GM15510 (cell line): ENCODE measurements around the gene PEAR1.

Experiments used
- POLR2A ChIP-seq: IDR thresholded peaks from 3 replicates; pipeline ENCODE4 v1.6.1; 2011; ENCODE audit warnings: borderline replicate concordance; ENCODE audit not compliant: insufficient read length; ENCODE audit errors: extremely low read depth

Gene PEAR1

DNA sequence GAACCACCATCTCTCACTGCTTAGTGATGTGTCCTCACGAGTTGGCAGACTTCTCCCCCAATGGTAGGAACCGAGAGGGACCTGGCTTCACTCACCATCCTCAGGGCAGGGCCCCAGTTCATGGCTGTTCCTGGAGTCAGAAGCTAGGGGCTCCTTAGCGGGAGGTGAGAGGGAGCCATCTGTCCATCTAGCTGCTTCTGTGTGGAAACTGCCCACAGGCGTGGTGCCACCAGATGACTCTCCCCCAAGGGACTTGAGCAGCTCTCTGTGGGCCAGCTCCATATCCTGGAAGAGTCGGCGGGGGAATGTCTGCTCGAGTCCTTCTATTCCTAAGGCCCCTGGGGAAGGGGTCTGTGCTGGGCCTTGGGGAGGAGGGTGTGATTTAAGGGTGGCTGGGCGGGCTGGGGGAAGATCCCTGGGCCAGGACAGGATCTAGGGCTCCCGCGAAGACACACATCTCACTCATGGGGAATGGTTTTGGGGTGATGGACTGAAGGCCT is 43.3 kb downstream of the PEAR1 start:
- no peak for TF ChIP-seq POLR2A

DNA sequence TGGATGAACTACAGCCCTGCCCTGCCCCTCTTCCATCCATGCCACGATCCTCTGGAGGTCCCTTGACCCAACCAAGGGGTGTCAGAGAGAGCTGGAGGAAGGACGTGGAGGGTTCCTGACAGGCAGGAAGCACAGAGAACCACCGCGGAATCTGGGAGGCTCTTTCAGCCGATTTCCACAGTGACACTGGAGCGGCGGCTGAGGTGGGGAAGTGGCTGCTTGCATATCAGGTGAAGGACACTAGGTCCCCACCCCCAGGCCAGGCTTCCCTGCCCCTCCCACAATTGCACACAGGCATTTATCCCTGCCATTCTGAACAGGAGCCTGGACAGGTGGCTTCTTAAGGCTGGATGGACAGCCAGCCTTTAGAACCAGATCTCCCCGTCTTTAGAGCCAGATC is 44.4 kb downstream of the PEAR1 start:
- no peak for TF ChIP-seq POLR2A

DNA sequence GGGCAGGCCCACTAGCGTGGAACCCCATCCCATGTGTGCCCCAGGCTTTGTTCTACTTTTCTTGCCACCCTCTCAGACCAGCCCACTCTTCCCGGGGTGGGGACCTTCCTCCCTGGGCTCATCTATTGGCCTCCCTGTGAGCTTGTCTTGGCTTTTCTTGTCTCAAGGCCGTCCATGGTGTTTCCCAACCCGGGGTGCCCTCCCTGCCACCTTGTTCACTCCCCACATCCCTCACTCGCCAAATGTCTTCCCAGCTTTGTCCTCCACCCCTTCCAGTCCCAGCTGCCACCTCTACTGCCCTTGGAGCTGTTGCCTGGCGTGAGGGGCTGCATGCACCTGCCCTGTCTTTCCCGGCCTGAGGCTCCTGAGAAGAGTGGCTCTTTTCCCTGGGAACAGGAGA is 45.3 kb downstream of the PEAR1 start:
- TF ChIP-seq POLR2A, result no peak

DNA sequence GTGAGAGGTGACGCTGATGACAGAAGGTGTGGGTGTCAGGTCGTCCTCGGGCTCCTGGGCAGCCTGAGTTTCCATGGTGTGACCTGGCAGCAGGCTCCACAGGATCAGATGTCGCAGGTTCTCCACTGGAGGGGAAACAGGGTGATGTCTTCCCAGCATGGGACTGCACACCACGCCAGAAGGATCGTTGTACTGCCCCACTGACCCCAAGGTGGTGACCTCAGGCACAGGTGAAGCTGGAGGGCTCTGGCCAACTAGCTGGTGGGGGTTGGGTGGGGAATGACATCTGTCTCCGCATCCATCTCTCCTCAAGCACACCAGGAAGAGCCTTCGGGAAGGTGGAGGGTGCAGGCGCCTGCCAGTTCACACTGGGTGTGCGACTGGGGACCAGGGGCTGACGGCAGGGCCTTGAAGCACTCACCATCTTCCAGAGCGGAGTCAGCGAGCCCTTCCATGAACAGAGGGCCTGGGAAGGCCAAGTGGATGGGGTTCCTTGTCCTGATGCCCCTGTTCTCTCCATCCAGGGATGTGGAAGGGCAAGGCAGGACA is 46.3 kb downstream of the PEAR1 start:
- TF ChIP-seq POLR2A, result no peak

DNA sequence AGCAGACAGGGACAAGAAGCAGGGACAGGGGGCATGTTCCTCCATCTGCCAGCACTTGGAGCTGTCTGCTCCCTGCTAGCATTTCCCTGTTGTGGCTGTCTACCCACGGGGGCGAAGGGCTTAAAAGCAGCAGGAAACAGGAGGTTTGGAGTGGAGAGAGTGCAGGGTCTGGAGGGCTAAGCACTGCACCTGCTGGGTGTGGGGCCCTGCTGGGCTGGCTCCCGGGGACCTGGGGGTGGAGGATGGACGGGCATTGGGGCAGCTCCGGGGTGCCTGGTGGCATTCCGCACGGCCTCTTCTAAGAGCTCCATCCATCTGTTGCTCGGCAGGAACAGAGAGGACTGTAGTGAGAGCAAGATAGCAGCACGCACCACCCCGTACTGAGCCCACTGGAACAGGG is 48.2 kb downstream of the PEAR1 start:
- TF ChIP-seq POLR2A, result no peak

DNA sequence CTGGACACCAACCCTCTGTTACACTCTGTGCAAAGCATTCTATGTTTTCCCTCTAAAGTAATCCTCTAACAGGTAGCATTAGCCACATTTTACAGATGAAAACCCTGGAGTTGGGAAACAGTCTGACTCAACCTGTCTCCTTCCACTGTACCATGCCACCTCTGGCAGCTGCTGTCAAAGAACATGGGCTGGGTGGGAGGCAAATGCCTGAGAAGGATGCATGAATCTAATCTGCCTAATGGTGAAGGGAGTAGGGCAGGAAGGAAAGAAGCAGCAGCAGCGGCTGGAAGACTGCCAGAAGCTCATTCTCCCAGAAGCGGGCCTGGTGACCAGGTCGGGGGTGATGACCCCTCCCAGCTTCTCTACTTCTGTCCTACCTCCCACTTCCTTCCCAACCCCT is 48.7 kb downstream of the PEAR1 start:
- TF ChIP-seq POLR2A, result no peak

DNA sequence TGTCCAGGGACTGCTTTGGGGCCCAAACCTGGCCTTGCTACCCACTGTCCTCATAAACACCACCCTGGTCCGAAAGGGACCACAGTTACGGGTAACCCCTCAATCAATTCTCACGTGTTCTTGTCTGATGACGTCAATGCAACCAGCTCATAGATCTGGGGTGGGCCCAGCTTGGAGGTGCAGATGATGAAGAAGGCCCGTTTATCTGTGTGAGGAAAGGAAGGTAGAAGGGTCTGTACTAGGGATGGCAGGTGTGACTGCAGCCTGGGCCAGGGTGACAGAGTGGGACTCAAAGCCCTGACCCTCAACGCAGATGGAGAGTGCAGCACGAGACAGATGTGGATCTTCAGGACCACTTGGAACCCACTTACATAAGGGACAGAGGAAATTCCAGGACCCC is 49.1 kb downstream of the PEAR1 start:
- no peak for TF ChIP-seq POLR2A

DNA sequence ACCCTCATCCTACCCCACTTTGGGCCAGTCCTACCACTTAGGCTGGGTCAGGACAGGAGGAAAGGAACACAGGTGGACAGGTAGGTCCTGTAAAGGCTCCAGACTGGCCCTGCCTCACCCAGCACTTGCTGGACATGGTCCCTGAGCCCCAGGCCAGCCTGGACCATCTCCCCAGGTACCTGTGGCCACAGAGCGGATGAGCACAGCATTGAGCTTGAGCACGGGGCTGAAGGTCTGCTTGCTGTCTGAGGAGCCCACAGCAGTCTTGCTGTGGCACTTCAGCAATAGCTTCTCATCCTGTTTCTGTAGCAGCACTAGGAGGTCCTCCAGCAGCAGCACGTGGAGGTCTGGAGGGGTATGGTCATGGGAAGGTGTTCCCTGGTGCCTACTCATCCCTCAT is 50.2 kb downstream of the PEAR1 start:
- TF ChIP-seq POLR2A, result no peak

DNA sequence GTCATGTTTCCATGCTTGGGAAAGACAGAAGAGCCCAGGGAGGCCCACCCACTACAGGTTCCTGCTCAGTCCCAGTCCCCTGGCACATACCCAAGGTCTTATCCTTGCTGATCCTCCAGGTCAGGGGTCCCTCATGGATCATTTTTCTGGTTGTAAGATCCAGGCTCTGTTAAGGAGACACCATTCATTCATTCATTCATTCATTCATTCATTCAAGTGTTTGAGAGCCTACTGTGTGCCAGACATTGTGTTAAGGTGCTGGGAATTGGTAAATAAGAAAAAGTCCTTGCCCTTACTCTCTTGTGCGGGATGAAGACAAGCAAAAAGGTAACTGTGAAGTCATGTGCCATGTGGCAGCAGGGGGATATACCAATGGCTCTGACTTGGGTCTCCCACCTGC is 50.8 kb downstream of the PEAR1 start:
- no peak for TF ChIP-seq POLR2A

DNA sequence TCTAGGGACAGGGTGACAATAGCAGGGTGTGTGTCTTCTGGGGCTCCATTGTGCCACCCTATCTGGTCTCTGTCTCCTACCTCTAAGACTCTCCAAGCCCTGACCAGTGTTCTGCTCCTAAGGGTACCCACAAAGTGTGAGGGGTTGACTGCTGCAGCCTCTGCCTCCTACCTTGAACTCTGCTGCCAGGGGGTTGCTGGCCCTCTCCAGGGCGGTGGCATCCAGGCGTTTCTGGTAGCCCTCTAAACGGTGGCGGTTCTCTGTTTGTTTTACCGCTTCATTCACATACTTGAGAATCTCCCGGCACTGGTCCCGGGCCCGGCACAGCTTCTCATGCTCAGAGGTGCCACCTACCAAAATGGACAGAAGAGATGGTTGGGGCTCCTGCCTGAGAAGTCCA is 51.3 kb downstream of the PEAR1 start:
- no peak for TF ChIP-seq POLR2A

DNA sequence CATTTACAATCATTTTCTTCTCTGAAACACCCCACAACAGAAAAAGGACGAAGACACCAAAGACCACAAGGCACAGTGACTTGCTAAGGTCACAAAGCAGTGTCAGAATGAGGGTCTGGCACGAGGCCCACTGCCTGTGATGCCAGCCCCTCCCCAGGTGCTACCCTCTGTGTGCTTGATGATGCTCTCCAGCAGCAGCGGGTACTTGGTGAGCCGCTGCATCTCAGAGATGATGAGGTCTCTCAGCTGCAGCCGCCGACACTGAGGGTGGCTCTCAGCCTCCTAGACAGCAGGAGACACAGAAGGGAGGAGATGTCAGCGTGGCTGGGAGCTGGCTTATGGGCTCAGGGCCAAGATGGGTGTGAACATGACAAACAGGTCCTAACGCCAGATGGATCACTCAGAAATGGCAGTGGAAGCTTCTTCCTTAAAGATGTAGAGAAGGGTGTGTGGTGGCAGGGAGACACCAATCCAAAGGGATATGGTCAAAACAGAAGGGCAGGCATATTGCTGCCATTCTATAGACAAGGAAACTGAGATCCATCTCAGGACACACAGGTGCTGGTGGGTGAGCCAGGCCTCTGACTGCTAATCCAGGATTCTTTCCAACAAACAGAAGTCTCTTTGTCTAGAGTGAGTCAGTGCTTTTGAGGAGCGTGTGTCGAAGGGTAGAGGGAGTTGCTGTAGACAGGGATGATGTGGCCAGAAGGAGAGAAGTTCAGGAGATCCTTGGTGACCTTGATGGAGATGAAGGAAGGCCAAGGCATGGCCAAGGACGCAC is 52.6 kb downstream of the PEAR1 start:
- TF ChIP-seq POLR2A, result no peak

DNA sequence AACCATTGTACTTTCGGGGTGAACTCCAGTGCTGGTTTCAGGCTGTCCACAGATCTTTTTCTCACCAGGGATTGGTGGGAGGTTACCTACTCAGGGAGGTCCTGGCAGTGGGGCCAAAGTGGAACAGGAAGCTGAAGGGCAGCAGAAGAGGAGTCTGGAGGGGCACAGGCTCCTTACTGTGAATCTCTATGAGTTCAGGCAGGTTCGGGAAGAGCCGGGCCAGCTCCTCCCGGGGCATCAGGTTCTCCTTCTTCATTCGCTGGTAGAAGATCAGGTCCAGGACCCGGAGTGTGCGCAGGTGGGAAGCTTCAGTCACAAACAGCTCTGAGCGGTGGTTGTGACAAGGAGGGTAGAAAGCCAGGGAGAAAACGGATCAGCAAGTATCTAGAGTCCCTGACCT is 53.6 kb downstream of the PEAR1 start:
- no peak for TF ChIP-seq POLR2A

DNA sequence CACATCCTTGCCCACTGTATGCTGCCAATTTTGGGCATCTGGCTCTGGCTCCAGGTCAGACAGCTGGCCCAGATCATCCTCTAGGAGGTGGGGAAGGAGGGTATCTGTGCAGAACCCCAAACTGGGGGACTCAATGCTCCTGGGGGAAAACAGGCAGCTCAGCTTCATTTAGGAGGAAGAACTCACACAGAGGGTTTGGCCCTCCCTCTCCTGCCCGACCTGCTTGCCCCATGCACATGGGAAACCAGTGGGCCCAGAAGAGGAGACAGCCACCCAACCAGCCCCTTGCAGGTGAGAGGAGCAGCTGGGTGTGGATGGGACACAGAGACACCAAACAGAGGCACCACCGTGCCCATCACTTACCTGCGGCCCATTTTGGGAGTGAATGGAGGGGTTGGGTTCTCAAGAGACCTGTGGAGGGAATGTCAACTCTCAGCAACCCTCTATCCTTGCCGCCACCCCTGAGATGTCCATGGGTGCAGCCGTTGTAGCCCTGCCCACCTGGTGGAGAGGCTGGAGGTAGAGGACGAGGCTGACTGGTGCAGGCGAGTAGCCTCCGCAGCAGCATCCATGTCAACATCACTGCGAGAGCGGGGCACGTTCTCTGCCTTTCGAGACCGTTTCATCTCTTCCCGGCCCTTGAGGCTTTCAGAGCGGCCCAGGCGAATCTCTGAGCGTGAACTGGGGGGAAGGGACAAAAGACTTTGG is 54.5 kb downstream of the PEAR1 start:
- no peak for TF ChIP-seq POLR2A

DNA sequence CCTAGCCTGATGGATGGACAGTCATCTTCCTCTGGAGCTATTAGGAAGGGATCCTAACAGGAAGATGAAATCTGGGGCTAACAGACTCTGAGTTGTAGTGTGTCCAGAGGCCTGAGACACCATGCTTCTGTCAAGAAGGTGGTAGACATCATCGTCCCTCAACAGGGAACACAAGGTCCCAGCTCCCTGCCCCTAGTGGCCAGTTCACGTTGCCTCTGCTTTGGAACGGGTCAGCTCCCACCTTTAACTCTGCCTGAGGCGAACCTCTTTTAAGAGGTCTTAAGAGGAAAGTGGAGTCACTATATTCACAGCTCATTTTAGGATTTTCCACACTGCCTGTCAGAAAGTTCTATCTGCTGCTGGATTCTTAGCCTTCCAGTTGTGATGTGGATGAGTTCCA is 55.2 kb downstream of the PEAR1 start:
- no peak for TF ChIP-seq POLR2A

DNA sequence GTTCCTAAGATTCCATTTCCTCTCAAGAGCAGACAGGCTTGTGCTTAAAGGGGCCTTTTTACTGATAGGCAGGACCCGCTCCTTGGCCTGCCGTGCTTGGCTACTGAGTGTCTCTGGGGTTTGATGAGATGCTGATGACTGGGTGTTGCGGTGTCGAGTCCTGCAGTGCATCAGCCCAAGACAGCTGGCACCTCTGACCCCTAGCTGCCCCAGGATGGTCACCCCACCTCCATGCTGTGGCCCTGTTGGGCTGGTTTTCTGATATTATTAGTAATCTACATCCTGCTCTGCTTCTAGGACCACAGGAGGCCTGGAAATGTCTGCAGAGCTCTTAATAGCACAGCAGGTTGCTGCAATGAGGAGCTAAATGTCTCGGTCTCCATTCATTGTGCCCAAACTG is 55.6 kb downstream of the PEAR1 start:
- TF ChIP-seq POLR2A, result no peak

DNA sequence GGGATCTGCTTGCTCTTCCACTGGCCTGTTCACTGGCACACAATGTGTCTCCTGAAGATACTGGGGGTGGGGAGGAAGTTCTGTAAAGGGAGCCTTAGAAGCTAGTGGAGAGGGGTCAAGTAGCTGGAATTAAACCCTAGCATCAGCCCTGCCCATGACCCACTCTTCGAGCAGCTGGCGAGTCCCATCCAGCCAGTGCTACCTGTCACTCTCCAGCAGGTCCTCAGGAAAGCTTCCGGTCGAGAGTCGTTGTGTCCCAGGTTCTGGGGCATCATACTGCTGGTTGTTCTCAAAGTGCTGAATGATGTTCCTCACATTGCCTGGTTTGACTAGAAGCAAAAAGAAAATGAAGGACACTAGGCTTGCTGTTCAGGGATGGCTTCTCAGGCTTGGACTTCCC is 57.9 kb downstream of the PEAR1 start:
- no peak for TF ChIP-seq POLR2A
